Retinal pigment epithelial cell (primary cell): Measurements from ENCODE around the gene C11orf24.

Experiments
- DNase-seq: peaks from one replicate; pipeline ENCODE4 v3.0.0-alpha.2; 2010; ENCODE audit warnings: low read depth
- H3K4me3 ChIP-seq: 2 replicates; pipeline ENCODE4 v1.5.1; 2011; ENCODE audit warnings: mild to moderate bottlenecking, low read length, control low read depth, moderate library complexity
- TF ChIP-seq, protein P1 (sequence below): conservative IDR thresholded peaks from 2 replicates; pipeline ENCODE4 v1.5.1; 2011; ENCODE audit warnings: low read depth, low read length, control low read depth, inconsistent platforms

The C11orf24 gene

DNA sequence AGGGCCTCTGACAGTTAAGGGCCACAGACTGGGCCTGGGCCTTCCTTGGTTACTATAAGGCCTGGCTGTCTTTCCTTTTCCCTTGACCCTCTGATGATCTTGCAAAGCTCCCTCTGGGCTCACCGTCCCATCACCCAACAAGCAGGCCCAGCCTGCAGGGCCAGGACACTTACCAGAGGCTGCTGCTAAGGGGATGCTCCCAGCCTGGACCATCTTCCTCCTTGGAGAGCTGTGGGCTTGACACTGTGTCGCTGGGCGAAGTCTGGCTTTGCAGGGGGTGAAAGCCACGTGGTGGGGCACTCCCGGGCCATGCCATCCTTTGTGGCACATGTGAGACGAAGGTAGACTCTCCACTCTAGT, 3.9 kb downstream of the C11orf24 start:
- DNase-seq = no peak

DNA sequence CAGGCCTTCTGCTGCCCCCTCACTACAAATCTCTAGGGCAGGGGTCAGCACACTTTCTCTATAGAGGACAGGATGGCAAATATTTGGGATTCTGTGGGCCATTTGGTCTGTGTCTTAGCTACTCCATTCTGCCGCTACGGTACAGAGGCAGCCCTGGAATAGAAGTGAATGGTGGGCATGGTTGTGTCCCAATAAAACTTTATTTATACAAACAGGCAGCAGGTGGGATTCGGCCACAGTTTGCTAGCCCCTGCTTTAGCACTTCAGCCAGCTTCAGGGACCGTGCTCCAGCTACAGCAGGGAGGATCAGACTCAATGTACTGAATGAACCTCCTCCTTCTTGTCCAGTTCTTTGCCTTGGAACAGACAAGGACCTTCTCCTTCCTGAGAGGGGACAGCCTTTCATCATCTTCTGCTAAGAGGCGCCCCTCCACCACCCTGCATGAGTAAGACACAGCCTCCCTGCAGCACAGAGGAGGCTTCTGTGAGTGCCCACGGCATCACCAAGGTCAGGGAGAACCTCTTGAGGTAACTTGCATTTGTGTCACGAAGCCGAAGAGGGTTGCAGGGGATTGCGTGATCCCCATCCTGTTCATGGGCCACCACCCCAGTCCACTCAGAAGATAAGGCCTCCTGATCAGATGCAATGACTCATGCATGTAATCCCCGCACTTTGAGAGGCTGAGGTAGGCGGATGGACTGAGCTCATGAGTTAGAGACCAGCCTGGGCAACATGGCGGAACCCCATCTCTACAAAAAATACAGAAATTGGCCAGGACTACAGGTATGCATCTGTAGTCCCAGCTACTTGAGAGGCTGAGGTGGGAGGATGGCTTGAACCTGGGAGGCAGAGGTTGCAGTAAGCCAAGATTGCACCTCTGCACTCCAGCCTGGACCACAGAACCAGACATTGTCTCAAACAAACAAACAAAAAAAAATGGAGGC, 4.6 kb downstream of the C11orf24 start:
- TF ChIP-seq, protein P1, sequence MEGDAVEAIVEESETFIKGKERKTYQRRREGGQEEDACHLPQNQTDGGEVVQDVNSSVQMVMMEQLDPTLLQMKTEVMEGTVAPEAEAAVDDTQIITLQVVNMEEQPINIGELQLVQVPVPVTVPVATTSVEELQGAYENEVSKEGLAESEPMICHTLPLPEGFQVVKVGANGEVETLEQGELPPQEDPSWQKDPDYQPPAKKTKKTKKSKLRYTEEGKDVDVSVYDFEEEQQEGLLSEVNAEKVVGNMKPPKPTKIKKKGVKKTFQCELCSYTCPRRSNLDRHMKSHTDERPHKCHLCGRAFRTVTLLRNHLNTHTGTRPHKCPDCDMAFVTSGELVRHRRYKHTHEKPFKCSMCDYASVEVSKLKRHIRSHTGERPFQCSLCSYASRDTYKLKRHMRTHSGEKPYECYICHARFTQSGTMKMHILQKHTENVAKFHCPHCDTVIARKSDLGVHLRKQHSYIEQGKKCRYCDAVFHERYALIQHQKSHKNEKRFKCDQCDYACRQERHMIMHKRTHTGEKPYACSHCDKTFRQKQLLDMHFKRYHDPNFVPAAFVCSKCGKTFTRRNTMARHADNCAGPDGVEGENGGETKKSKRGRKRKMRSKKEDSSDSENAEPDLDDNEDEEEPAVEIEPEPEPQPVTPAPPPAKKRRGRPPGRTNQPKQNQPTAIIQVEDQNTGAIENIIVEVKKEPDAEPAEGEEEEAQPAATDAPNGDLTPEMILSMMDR = no peak
- H3K4me3 ChIP-seq = no peak overlapping the region
- DNase-seq = no peak

More for the DNA sequence above, 3.9 kb downstream of the C11orf24 start:
- H3K4me3 ChIP-seq = no peak overlapping the region
- TF ChIP-seq, protein P1 = no peak

DNA sequence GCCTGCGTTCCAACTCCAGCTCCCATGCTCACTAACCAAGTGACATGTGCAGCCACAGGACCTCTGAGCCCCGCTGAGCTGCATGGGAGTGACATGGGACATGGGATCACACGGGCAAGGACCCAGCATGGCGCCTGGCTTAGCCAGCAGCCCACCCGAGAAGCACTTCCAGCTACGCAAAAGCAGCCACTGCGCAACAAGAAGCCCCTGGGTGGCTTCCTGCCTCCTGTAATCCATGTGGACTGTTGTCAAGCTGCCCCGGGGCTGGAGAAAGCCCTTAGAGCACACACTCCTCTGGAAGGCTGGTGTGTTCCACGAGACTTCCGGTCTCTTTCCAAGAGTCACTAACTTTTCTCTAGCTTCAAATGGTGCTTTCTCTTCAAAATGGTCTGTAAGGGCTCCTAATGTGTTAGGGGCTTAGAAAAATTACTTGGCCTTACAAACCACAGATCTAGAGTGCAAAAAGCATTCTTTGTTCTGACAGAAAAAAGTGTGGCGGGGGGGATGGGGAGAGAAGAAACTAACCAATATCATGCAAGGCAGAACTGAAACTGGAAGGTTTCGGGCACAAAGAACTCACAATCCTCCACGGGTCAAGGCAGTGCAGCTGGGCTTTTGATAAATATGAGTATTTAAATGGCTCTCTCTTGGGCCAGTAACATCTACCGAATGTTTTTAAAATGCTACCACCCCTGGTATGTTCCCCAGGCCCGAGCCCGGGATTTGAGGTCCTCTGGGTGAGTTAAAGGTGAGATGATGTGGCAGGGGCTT, 5.5 kb downstream of the C11orf24 start:
- no peak overlapping the region for H3K4me3 ChIP-seq
- no peak for DNase-seq
- TF ChIP-seq, protein P1 = no peak

DNA sequence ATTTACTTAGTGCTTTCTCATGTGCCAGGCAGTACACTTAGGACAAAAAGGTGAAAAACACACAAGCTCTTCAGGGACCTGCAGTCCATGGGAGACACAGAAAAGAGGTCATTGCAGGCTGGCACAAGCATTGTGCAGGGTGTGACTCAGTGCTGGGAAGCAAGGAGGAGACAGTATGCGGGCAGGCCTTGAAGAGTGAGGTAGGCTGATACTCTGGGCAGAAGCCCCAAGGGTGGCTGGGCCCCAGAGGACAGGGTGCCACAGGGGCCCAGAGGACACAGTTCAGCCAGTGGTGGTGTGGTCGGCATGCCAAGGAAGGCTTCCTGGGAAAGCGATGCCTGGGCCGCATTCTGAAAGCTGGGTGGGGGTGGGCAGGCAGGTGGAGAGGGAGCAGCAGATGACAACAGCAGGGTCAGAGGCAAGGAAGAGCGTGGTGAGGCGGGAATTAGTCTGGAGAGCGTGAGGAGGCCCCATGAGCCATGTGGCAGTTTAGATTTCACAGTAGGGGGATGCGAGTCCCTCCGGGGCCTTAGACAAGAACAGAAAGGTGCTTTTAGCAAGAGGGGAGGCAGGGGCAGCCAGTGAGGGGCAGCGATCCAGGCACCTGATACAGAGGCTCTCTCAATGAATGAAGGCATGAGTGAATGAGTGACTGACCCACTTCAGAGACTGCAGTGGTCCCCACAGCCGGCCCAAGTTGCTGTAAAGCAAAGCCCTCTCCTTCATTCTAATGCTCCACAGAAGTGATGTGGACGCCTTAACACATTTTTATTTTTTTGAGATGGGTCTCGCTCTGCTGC, 6.8 kb downstream of the C11orf24 start:
- DNase-seq = no peak
- no peak overlapping the region for H3K4me3 ChIP-seq

GRCh38 chr11:68264244-68264643, 7.5 kb downstream of the C11orf24 start:
- H3K4me3 ChIP-seq = no peak overlapping the region
- TF ChIP-seq, protein P1 = no peak
- DNase-seq = no peak

More for the DNA sequence above, 6.8 kb downstream of the C11orf24 start:
- TF ChIP-seq, protein P1 = no peak

DNA sequence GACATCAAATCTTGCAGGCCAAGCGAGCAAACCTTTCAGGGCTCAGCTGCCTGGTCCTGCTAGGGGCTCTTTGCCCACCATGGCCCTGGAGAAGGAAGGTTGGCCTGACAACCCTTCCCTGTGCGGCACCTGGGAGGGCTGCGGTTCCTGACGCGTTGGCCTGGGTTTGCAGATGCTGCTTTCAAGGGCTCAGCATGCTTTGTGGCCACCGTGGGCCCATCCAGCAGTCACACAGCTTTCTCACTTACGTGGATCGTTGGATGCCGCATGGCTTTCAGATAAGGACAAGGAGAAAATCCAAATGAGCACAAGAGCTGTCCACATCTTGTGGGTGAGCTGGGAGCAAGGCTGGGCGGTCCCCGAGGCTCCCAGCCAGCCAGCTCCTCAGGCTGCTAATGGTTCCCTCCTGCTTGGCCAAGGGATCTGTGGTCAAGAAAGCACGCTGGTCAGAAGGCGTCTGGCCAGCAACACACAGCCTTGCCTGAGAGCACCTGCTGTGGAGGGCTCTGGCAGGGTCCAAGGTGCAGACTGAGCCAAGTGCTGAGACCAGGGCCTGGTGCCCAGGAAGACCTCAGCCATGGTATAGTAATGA, 8.2 kb downstream of the C11orf24 start:
- no peak overlapping the region for H3K4me3 ChIP-seq
- DNase-seq = no peak
- TF ChIP-seq, protein P1 = no peak
